HepG2 (cell line): Measurements from ENCODE around the gene ZNF134. TPM values are rescaled to one million over a fixed set of nuclear protein-coding genes. Genes with fewer than 3 reads are reported as not detected.

ENCODE experiments used
- ATAC-seq: fragments of 200-7000 bp; cut with Tn5 transposase; 3 replicates; pipeline ENCODE4 v1.9.1; 2020; ENCODE audit warnings: mild to moderate bottlenecking, moderate library complexity
- BruUV-seq: library from RNA; stranded (reverse); fragments of 400-500 nt; replicated peaks from 2 replicates; lab custom pipeline; 2021; lab: Mats Ljungman, UMichigan
- CTCF ChIA-PET: fragments of 300-600 bp; formaldehyde crosslinking; extraction: SDS; loops from one replicate; lab custom pipeline; 2021; ENCODE audit warnings: low total read pairs, inconsistent platforms, low intra/inter-chr PET ratio; lab: Yijun Ruan, JAX
- POLR2A ChIA-PET: fragments of 350-600 bp; sonication (Branson Sonifier 250); formaldehyde crosslinking; loops from one replicate; lab custom pipeline; 2020; ENCODE audit warnings: antibody characterized with exemption, inconsistent platforms; lab: Yijun Ruan, JAX
- DNase-seq: peaks from one replicate; pipeline ENCODE4 v3.0.0-alpha.2; 2015; ENCODE audit warnings: low spot score
- FAIRE-seq: peaks from 3 replicates; lab custom pipeline; 2011; peaks lifted over from hg19 to GRCh38; lab: Jason Lieb, UNC
- H2AFZ ChIP-seq: one replicate; pipeline ENCODE4 v1.6.1; 2011; ENCODE audit warnings: low read length, inconsistent platforms
- H3K27ac ChIP-seq: fragments of 300-600 bp; 3 replicates; pipeline ENCODE4 v1.8.0; 2011; ENCODE audit warnings: mixed run types, mild to moderate bottlenecking, mixed read lengths, low read length, inconsistent platforms; ENCODE audit not compliant: insufficient read depth; ENCODE audit errors: extremely low read length
- H3K27me3 ChIP-seq, 2 experiments: fragments of 200-600 bp in 1 of 2; 2 replicates in 1 of 2; 3 replicates in 1 of 2; pipeline versions ENCODE4 v1.6.0 to v1.8.0; 2011; ENCODE audit warnings: low read length in 2 of 2, mild to moderate bottlenecking in 2 of 2, moderate library complexity in 2 of 2, inconsistent platforms in 1 of 2; ENCODE audit not compliant: insufficient read depth in 2 of 2, control insufficient read depth in 1 of 2
- H3K36me3 ChIP-seq, 2 experiments: fragments of 200-600 bp in 1 of 2; replicated peaks in 1 of 2; 2 replicates in 1 of 2; 3 replicates in 1 of 2; pipeline versions ENCODE4 v1.5.1 to v1.8.0; 2011; ENCODE audit warnings: low read length in 2 of 2, inconsistent platforms in 1 of 2; ENCODE audit not compliant: insufficient read depth in 2 of 2, control insufficient read depth in 1 of 2
- H3K4me1 ChIP-seq: 2 replicates; pipeline ENCODE4 v1.5.1; 2012; ENCODE audit warnings: low read length, inconsistent platforms; ENCODE audit not compliant: insufficient read depth
- H3K4me2 ChIP-seq: 2 replicates; pipeline ENCODE4 v1.6.0; 2011; ENCODE audit warnings: low read depth, low read length, inconsistent platforms
- H3K4me3 ChIP-seq, 3 experiments: fragments of 200-600 bp in 1 of 3; sonication (generic), shearing (Covaris generic) in 1 of 3; replicated peaks in 1 of 3; 2 replicates each; pipeline ENCODE4 v1.5.1; 2011 to 2016; ENCODE audit warnings: low read length in 3 of 3, inconsistent platforms in 2 of 3, low read depth in 2 of 3, mild to moderate bottlenecking in 2 of 3, control low read depth in 1 of 3, mixed read lengths in 1 of 3; ENCODE audit not compliant: insufficient read depth in 1 of 3
- H3K79me2 ChIP-seq: one replicate; pipeline ENCODE4 v1.6.1; 2011; ENCODE audit warnings: low read length, inconsistent platforms; ENCODE audit not compliant: insufficient read depth
- H3K9ac ChIP-seq: 2 replicates; pipeline ENCODE4 v1.6.0; 2011; ENCODE audit warnings: mild to moderate bottlenecking, low read depth, low read length, inconsistent platforms; ENCODE audit not compliant: insufficient read depth
- H3K9me3 ChIP-seq: 2 replicates; pipeline ENCODE4 v1.5.1; 2012; ENCODE audit warnings: mild to moderate bottlenecking, low read length
- H4K20me1 ChIP-seq: 2 replicates; pipeline ENCODE4 v1.6.0; 2011; ENCODE audit warnings: inconsistent platforms, mild to moderate bottlenecking, low read length, moderate library complexity; ENCODE audit not compliant: insufficient read depth
- ATF1 ChIP-seq: IDR thresholded peaks from 2 replicates; pipeline ENCODE4 v1.6.1; 2016; ENCODE audit warnings: mild to moderate bottlenecking, control low read depth
- CCDC6 ChIP-seq: sonication (generic); formaldehyde crosslinking; IDR thresholded peaks from 2 replicates; pipeline ENCODE4 v1.8.1; 2022; ENCODE audit warnings: mild to moderate bottlenecking, missing genetic modification reagents, moderate library complexity
- FOXK1 ChIP-seq: sonication (generic); formaldehyde crosslinking; IDR thresholded peaks from 2 replicates; pipeline ENCODE4 v1.4.0; 2020; ENCODE audit warnings: low read depth, missing genetic modification reagents, borderline replicate concordance
- JDP2 ChIP-seq: sonication (generic); formaldehyde crosslinking; IDR thresholded peaks from 2 replicates; pipeline ENCODE4 v1.8.1; 2022; ENCODE audit warnings: missing genetic modification reagents, borderline replicate concordance
- KDM6A ChIP-seq: IDR thresholded peaks from 2 replicates; pipeline ENCODE4 v1.6.1; 2016; ENCODE audit warnings: low read depth
- KLF15 ChIP-seq: sonication (generic); formaldehyde crosslinking; IDR thresholded peaks from 2 replicates; pipeline ENCODE4 v1.8.1; 2023; ENCODE audit warnings: borderline replicate concordance, mild to moderate bottlenecking, inconsistent platforms, missing genetic modification reagents, mixed read lengths
- RARG ChIP-seq: sonication (generic); formaldehyde crosslinking; IDR thresholded peaks from 2 replicates; pipeline ENCODE4 v1.4.0; 2020; ENCODE audit warnings: low read depth, mild to moderate bottlenecking, missing genetic modification reagents
- RFX3 ChIP-seq: IDR thresholded peaks from 2 replicates; pipeline ENCODE4 v1.6.1; 2016; ENCODE audit warnings: missing biosample characterization, missing genetic modification reagents
- STAG1 ChIP-seq: sonication (generic); formaldehyde crosslinking; IDR thresholded peaks from 2 replicates; pipeline ENCODE4 v1.4.0; 2020; ENCODE audit warnings: missing genetic modification reagents
- UBTF ChIP-seq: sonication (generic); formaldehyde crosslinking; IDR thresholded peaks from 2 replicates; pipeline ENCODE4 v1.4.0; 2020; ENCODE audit warnings: mild to moderate bottlenecking, missing genetic modification reagents
- ZMYM2 ChIP-seq: sonication (generic); formaldehyde crosslinking; IDR thresholded peaks from 2 replicates; pipeline ENCODE4 v1.8.0; 2022; ENCODE audit warnings: mild to moderate bottlenecking, missing genetic modification reagents
- ZNF446 ChIP-seq: sonication (generic); formaldehyde crosslinking; IDR thresholded peaks from 2 replicates; pipeline ENCODE4 v1.5.0; 2020; ENCODE audit warnings: mild to moderate bottlenecking, missing genetic modification reagents
- ZNF567 ChIP-seq: sonication (generic); formaldehyde crosslinking; IDR thresholded peaks from 2 replicates; pipeline ENCODE4 v1.8.1; 2023; ENCODE audit warnings: mild to moderate bottlenecking, missing genetic modification reagents, borderline replicate concordance
- ZNF589 ChIP-seq: sonication (generic); formaldehyde crosslinking; conservative IDR thresholded peaks from 2 replicates; pipeline ENCODE4 v1.8.0; 2022; ENCODE audit warnings: mild to moderate bottlenecking, moderate library complexity, missing genetic modification reagents
- ZNF639 ChIP-seq: conservative IDR thresholded peaks from 2 replicates; pipeline ENCODE4 v1.6.1; 2018; ENCODE audit warnings: missing genetic modification reagents
- ZNF644 ChIP-seq: IDR thresholded peaks from 2 replicates; pipeline ENCODE4 v1.6.1; 2016; ENCODE audit warnings: low read depth
- ZNF740 ChIP-seq: sonication (generic); formaldehyde crosslinking; IDR thresholded peaks from 2 replicates; pipeline ENCODE4 v1.4.0; 2020; ENCODE audit warnings: missing genetic modification reagents
- ZNF775 ChIP-seq: sonication (generic); formaldehyde crosslinking; IDR thresholded peaks from 2 replicates; pipeline ENCODE4 v1.4.0; 2020; ENCODE audit warnings: missing genetic modification reagents, mild to moderate bottlenecking, moderate library complexity, borderline replicate concordance
- ZNF776 ChIP-seq: sonication (generic); formaldehyde crosslinking; IDR thresholded peaks from 2 replicates; pipeline ENCODE4 v1.4.0; 2020; ENCODE audit warnings: mild to moderate bottlenecking, missing genetic modification reagents
- ZNF780A ChIP-seq: sonication (generic); formaldehyde crosslinking; IDR thresholded peaks from 2 replicates; pipeline ENCODE4 v1.8.0; 2022; ENCODE audit warnings: mild to moderate bottlenecking, missing genetic modification reagents, moderate library complexity
- WGBS: methylation state at CpG from one replicate; pipeline ENCODE4 v1.1.6; 2017; ENCODE audit warnings: low lambda C conversion rate; 5-methylcytosine and 5-hydroxymethylcytosine counted together
- in situ Hi-C: cut with HindIII; loops from 2 replicates; pipeline ENCODE4 v1.10.0; 2017; ENCODE audit warnings: low pct_unique_long_range_greater_than_20kb; ENCODE audit not compliant: extremely low pct_ligation_motif_present
- intact Hi-C: fragments of 100-400 bp; cut with micrococcal nuclease; formaldehyde crosslinking; loops from one replicate; pipeline ENCODE4 v1.10.0; 2022; ENCODE audit not compliant: unreplicated experiment
- polyA plus RNA-seq, 8 experiments: library from polyadenylated mRNA; depleted of rRNA in 3 of 8; stranded (reverse) in 7 of 8; unstranded in 1 of 8; fragments of >200 nt; fragmentation: Illumina TruSeq in 4 of 8; extraction: Trizol in 4 of 8; gene quantifications; 2 replicates each; pipeline versions ENCODE4 v1.2.1 to v1.2.3, GENCODE V29; 2011 to 2016; ENCODE audit warnings: low read depth in 4 of 8, missing spikeins in 1 of 8, mixed read lengths in 1 of 8; ENCODE audit not compliant: insufficient read depth in 1 of 8
- total RNA-seq, 5 experiments: library from RNA; depleted of rRNA; stranded (reverse); fragments of >200 nt; fragmentation: Illumina TruSeq; extraction: Trizol; gene quantifications; 2 replicates each; pipeline ENCODE4 v1.2.3, GENCODE V29; 2016; ENCODE audit warnings: low read depth in 1 of 5
- TF ChIP-seq, protein P1 (sequence below): sonication (generic); formaldehyde crosslinking; IDR thresholded peaks from 2 replicates; pipeline ENCODE4 v1.4.0; 2020; ENCODE audit warnings: mild to moderate bottlenecking, missing genetic modification reagents
- TF ChIP-seq, protein P2 (sequence below): sonication (generic); formaldehyde crosslinking; IDR thresholded peaks from 2 replicates; pipeline ENCODE4 v1.5.0; 2020; ENCODE audit warnings: missing genetic modification reagents

Gene ZNF134
- total and polyA plus RNA-seq, 2 of the 13 experiments (the other 11 are each of a cell fraction or from before 2014, with no cell fraction given) = 6.8 to 17.1 TPM

GRCh38 chr19:57599377-57599760 is 14.7 kb upstream of the ZNF134 start:
- 49% methylated on average over 8 of the region's 8 CpGs for WGBS
- no peak for FAIRE-seq
- POLR2A ChIA-PET = no interaction called here
- in situ Hi-C loops (no loop called here), intact Hi-C loops (loop anchor here (2.0 kb wide), 2 partner anchors 21 to 113 kb away; partner anchors contain the start of genes ZNF416 and ZNF419)
- BruUV-seq = no TSS peak
- Histone ChIP-seq H2AFZ (peak overlapping the region; percentile 58), H3K9ac (peak overlapping the region; percentile 62; the same call in 1 of the 2 replicates), H3K4me2 (peak overlapping the region; percentile 89), H3K79me2 (peaks cover 6% of the 10 kb centered on the region), H3K27ac (no peak overlapping the region), H3K27me3 (no peaks in the 10 kb centered on the region), H4K20me1 (no peaks in the 10 kb centered on the region), H3K4me3 (peak overlapping the region; percentile 73 to 89 (median 80)), H3K4me1 (peaks cover 19% of the 10 kb centered on the region), H3K9me3 (no peaks in the 10 kb centered on the region), H3K36me3 (no peaks in the 10 kb centered on the region; a peak in 1 of 5 replicates)
- ATAC-seq = no peak
- CTCF ChIA-PET = no interaction called here
- no peak for DNase-seq
- TF ChIP-seq CCDC6 = 0 out of 2 replicates have a peak, but pooled peaks have one; percentile 7
- no peak for TF ChIP-seq STAG1 (CRISPR knock-in tag)
- TF ChIP-seq ZNF589 (CRISPR knock-in tag) = 0 out of 2 replicates have a peak, but pooled peaks have one; percentile 27
- TF ChIP-seq, protein P1, sequence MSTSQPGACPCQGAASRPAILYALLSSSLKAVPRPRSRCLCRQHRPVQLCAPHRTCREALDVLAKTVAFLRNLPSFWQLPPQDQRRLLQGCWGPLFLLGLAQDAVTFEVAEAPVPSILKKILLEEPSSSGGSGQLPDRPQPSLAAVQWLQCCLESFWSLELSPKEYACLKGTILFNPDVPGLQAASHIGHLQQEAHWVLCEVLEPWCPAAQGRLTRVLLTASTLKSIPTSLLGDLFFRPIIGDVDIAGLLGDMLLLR (CRISPR knock-in tag) = no peak
- no peak for TF ChIP-seq ZNF446 (CRISPR knock-in tag)
- no peak for TF ChIP-seq KDM6A
- no peak for TF ChIP-seq RARG
- peak; percentile 37; the same call in 1 of the 2 replicates for TF ChIP-seq RFX3 (CRISPR knock-in tag)
- TF ChIP-seq, protein P2, sequence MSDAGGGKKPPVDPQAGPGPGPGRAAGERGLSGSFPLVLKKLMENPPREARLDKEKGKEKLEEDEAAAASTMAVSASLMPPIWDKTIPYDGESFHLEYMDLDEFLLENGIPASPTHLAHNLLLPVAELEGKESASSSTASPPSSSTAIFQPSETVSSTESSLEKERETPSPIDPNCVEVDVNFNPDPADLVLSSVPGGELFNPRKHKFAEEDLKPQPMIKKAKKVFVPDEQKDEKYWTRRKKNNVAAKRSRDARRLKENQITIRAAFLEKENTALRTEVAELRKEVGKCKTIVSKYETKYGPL (CRISPR knock-in tag) = no peak
- no peak for TF ChIP-seq KLF15 (CRISPR knock-in tag)
- TF ChIP-seq ATF1 (CRISPR knock-in tag) = 0 out of 2 replicates have a peak, but pooled peaks have one; percentile 8
- TF ChIP-seq ZNF776 (CRISPR knock-in tag) = no peak
- TF ChIP-seq JDP2 (CRISPR knock-in tag) = no peak
- no peak for TF ChIP-seq ZNF567 (CRISPR knock-in tag)
- TF ChIP-seq ZNF780A (CRISPR knock-in tag) = peak; percentile 28; the same call in 1 of the 2 replicates
- no peak for TF ChIP-seq ZNF639
- TF ChIP-seq ZNF775 = no peak
- TF ChIP-seq ZMYM2 (CRISPR knock-in tag) = no peak
- TF ChIP-seq ZNF740 (CRISPR knock-in tag) = no peak
- TF ChIP-seq UBTF (CRISPR knock-in tag) = no peak
- no peak for TF ChIP-seq ZNF644 (CRISPR knock-in tag)
- no peak for TF ChIP-seq FOXK1 (CRISPR knock-in tag)
